ENCODE measurements around the gene ICAM2.
"Not testable (repeated sequence)": the region's sequence is repeated elsewhere in the genome, so short reads cannot be mapped to it uniquely, and the experiment has no call there.

ICAM2 gene

DNA sequence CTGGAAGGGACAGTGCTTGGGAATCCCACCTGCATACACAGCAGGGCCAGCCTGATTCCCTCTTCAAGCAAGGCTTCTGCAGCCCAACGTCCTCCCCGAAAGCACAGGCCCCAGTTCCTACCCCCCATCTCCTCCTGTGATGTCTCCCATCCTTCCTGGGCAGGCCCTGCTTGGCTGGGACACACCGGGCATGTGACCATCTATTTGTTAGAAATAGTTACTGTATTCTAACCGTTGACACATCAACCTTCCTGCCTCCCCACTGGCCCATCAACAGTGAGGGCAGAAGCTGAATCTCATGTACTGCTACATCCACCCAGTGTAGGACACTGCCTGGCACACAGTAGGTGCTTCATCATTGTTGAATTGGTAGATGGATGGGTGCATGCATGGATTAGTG lies 11.6 kb downstream of the ICAM2 start:
- DNase-seq = no peak

DNA sequence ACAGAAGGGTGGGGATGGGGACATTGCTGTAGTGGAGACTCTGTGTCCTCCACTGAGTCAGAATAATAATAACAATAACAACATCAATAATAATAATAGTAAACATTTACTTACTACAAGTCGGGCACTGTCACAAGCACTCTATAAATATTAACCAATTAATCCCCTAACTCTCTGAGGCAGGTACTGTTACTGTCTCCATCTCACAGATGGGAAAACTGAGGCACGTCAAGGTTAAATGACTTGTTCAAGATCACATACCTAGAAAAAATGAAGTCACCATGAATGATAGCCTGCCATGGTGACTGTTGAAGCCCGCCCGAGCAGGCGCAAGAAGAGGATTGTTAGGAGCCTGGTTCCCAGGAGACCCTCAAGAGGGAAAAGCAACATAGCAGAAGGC lies 12.1 kb downstream of the ICAM2 start:
- no peak for DNase-seq

DNA sequence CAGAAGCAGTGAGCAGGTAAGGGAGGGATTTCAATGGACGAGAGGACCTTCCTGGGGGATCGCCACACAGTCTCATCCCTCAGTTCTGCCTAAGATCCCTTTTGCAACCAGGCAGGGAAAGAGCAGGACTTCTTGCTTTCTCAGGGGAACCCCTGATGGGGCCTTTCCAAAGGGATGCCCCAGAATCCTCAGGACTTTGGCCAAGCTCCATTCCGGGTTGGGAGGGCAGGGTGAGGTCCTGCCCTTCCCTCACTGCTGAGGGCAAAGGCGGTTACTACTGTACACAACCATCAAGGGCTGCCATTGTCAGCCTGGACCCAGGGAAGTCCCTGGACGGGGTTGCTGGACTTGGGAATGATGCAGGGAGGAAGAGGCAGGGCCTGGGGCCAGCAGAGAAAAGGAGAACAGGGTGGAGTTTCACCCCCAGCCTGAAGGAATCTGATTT lies 12.6 kb downstream of the ICAM2 start:
- DNase-seq = no peak

GRCh38 chr17:64007089-64007837 lies 13.2 kb downstream of the ICAM2 start:
- DNase-seq = not testable (repeated sequence)

- DNase-seq = no peak
Observed at GRCh38 chr17:64006361-64007088, 13.9 kb downstream of the ICAM2 start.

DNA sequence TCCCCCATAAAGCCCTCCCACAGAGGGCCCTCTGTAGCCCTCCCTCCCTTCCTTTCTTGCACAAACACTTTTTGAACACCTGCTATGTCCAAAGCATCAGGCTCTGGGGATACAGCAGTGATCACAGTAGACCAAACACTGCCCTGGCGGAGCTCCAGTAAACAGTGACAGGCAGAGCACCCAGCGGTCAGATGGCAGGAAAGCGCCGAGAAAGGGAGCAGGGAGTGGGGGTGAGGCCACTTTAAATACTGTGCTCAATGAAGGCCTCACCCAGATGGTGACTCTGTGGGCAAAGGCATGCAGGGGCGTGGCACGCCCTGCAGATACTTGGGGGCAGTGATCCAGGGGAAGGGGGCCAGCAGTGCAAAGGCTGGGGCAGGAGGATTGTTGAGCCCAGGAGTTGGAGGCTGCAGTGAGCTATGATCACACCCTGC lies 14.7 kb downstream of the ICAM2 start:
- peak; percentile 72 for DNase-seq

DNA sequence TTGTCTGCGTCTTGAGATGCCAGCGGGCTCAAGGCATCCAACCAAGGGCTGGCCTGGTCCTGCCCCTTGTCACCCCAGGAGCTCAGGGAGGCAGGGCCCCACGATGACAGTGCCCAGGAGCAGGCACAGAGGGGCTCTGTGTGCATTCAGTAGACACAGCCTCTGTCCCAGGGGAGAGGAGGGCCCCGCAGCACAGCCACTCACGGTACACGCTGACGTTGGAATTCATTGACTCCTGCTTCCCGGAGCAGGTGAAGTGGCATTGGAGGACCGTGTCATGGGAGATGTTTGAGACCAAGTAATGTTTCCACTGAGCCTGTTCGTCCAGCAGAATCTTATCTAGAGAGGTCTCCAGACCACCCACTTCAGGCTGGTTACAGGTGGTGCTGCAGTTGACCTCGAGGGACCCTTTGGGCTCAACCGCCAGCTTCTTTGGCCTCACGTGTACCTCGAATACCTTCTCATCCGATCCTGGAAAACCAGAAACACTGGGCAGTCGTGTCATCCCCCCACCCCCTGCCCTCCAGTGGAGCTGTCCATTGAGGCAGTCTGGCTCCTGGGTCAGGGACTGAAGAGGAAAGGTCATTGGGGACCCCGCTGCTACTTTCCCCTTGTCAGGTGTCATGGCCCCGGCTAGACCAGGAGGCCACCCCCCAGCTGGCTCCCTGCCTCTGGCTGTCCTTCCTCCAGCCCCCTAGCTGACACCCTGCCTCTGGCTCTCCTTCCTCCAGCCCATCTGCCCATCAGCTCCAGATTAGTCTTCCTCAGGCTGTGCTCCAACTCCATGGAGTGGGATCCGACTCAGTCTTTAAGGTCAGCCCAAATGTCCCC lies 15.3 kb downstream of the ICAM2 start:
- DNase-seq = no peak

- DNase-seq = no peak
Observed at GRCh38 chr17:64004218-64004770, 16.1 kb downstream of the ICAM2 start.

DNA sequence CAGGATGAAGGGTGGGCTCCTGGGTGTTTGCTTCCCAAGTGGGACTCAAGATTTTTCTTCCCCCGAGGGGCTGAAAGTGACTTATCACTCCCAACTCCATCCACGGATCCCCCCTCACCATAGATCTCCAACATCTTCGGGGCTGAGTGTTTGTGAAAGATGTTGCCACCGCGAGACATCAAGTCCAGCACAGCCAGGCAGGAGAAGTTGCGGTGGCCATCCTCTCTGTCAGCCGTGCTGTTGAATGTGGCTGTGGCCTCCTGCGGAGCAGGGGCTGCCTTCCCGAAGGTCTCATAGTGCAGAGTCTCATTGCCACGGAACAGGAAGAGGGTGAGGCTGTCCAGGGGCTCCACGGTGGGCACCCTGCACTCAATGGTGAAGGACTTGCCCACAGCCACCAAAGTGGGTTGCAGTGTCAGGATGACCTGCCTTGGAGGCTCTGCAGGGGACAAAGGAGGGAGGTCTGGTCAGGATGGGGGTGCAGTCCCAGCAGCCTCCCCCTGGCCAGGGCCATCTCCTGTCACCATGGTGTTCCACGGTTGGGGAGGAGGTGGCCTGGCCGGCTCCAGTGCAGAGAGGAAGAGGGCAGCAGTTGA lies 16.8 kb downstream of the ICAM2 start:
- DNase-seq = no peak

- DNase-seq = no peak
Observed at GRCh38 chr17:64002658-64003525, 17.5 kb downstream of the ICAM2 start.

- no peak for DNase-seq
Observed at GRCh38 chr17:64001763-64002529, 18.5 kb downstream of the ICAM2 start.

DNA sequence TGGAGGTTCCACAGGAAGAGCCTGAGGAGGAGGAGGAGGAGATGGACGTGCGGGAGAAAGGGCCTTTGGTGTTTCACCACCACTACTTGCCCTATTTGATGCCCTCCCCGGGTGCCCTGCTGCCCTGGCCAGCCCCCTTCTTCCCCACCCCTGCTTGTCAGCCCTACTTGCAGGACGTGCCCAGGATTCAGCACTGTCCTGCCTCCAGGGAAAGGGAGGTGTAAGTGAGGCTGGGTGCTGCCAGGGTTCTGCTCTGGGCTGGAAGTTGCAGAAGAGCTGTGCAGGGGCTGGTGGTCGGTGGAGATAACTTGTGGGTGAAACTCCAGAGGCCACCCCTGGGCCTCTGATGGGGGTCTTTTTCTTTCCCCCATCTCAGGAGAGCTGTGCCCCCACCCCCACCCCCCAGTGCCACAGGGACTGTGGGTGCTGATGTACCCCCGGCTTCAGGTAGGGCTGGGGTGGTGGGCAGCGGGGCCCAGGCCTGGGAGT lies 19.3 kb downstream of the ICAM2 start:
- no peak for DNase-seq

DNA sequence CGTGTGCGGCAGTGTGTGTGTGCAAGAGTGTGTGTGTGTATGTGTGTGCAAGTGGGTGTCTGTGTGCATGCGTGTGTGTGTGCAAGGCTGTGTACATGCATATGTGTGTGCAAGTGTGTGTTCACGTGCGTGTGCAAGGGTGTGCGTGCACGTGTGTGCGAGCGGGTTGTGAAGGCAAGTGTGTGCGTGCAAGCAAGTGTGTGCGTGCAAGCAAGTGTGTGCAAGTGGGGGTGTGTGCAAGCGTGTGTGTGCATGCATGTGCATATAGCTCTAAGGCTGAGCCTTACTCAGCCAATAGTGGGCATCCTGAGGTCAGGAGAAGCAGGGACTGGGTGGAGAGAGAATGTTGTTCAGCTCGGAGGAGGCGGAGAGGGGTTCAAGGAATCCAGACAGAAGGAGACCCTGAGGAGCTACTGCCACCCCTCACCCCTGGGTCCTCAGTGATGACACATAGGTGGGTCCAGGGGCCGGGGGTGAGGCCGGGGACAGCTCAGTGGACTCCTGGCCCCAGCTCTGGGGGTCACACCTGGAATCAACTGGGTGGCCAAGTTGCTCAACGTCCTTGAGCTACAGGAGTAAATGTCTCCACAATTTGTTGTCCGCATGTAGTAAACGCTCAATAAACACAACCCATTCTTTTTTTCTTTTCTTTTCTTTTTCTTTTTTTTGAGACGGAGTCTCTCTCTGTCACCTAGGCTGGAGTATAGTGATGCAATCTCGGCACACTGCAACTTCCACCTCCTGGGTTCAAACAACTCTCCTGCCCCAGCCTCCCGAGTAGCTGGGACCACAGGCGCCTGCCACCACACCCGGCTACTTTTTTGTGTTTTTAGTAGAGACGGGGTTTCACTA lies 20.5 kb downstream of the ICAM2 start:
- no peak for DNase-seq

GRCh38 chr17:63998721-63999679 lies 21.4 kb downstream of the ICAM2 start:
- no peak for DNase-seq

DNA sequence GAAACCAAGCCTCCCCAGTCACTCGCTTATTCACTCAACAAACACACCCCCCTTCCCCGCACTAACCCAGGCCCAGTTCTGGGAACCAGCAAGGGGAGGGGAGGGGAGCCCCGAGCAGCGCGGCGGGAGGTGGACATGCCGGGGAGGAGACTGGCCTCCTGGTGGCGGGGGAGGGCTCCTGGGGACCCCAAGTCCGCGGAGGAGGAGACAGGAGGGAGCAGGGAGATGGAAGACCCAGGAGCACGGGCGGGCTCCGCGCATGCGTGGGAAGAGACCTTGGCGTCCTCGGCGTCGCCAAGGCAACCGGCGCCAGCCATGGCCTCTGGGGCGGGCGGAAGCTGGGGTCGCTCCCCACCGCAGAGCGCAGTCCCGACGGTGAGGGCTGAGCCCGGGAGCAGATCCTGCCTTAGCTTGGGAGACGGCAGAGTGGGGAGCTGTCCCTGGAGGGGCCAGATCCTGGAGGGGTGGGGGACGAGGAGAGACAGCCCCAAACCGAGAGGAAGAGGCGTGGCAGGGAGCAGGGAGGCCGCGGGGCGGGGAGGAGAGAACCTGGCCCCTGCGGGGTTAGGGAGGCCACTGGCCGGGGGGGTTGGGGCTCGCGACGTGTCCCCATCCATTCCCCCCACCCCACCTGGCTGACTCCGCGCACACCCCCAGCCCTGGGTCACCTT lies 22.2 kb downstream of the ICAM2 start, which contains the start of gene PRR29:
Gene PRR29 (plus strand): TSS at position 302 of the 671 bp plus-strand sequence. CDS start 14 bp downstream, at position 316.
- peak; percentile 74 for DNase-seq

- no peak for DNase-seq
Observed at GRCh38 chr17:63997341-63998048, 22.9 kb downstream of the ICAM2 start.
